Activated B cell treated with CpG ODN at 0.5 μM for 24 hours (primary cell): ENCODE measurements around the gene ADAMTS7. TPM values are rescaled to one million over a fixed set of nuclear protein-coding genes. Genes with fewer than 3 reads are reported as not detected.
A peak's percentile ranks its signal among the peaks of the same experiment; 100 is the strongest.
"Not testable (repeated sequence)": the region's sequence is repeated elsewhere in the genome, so short reads cannot be mapped to it uniquely, and the experiment has no call there.

Source experiments
- ATAC-seq: fragments of 200-7000 bp; cut with Tn5 transposase; one replicate; pipeline ENCODE4 v1.10.0; 2021; ENCODE audit warnings: low read depth, mild to moderate bottlenecking, moderate library complexity
- CTCF ChIA-PET: fragments of 350-600 bp; sonication (Branson Sonifier 250); formaldehyde crosslinking; loops from one replicate; lab custom pipeline; 2021; ENCODE audit warnings: antibody characterized with exemption; lab: Charles Lee
- POLR2A ChIA-PET: fragments of 350-600 bp; sonication (Branson Sonifier 250); formaldehyde crosslinking; loops from one replicate; lab custom pipeline; 2021; ENCODE audit warnings: antibody characterized with exemption; lab: Charles Lee
- DNase-seq: peaks from one replicate; pipeline ENCODE4 v3.0.0; 2022
- H3K27ac Mint-ChIP-seq: one replicate; pipeline ENCODE4 v1.8.0; 2020; ENCODE audit warnings: mixed read lengths
- H3K27me3 Mint-ChIP-seq: one replicate; pipeline ENCODE4 v1.8.0; 2021; ENCODE audit warnings: mixed read lengths
- H3K36me3 Mint-ChIP-seq: one replicate; pipeline ENCODE4 v1.8.0; 2021; ENCODE audit warnings: low read depth, mixed read lengths
- H3K4me1 Mint-ChIP-seq: one replicate; pipeline ENCODE4 v1.8.0; 2021; ENCODE audit warnings: mixed read lengths
- H3K4me3 Mint-ChIP-seq: one replicate; pipeline ENCODE4 v1.8.0; 2020; ENCODE audit warnings: mild to moderate bottlenecking, mixed read lengths
- H3K9me3 Mint-ChIP-seq: one replicate; pipeline ENCODE4 v1.8.0; 2020; ENCODE audit warnings: mixed read lengths
- intact Hi-C: fragments of 100-400 bp; cut with micrococcal nuclease; formaldehyde crosslinking; loops from one replicate; pipeline ENCODE4 v1.15.1; 2024
- total RNA-seq: library from RNA; stranded (reverse); gene quantifications from 2 replicates; pipeline ENCODE4 v1.2.3, GENCODE V29; 2022
- TF ChIP-seq, protein P1 (sequence below): fragments of 200-600 bp; IDR thresholded peaks from one replicate; pipeline ENCODE4 v1.8.0; 2022; ENCODE audit warnings: antibody characterized with exemption, mild to moderate bottlenecking

The ADAMTS7 gene
- total RNA-seq, 1 donor from 2014 or later, result 14.1 TPM

GRCh38 chr15:78841891-78842290, 30.6 kb upstream of the ADAMTS7 start:
- Mint-ChIP-seq H3K4me3 (no peak overlapping the region), H3K27me3 (peaks cover 2% of the 10 kb centered on the region), H3K27ac (no peak overlapping the region), H3K36me3 (no peaks in the 10 kb centered on the region), H3K9me3 (no peaks in the 10 kb centered on the region), H3K4me1 (peaks cover 10% of the 10 kb centered on the region)
- POLR2A ChIA-PET, result no interaction called here
- ATAC-seq (no peak), DNase-seq (no peak)
- TF ChIP-seq, protein P1, sequence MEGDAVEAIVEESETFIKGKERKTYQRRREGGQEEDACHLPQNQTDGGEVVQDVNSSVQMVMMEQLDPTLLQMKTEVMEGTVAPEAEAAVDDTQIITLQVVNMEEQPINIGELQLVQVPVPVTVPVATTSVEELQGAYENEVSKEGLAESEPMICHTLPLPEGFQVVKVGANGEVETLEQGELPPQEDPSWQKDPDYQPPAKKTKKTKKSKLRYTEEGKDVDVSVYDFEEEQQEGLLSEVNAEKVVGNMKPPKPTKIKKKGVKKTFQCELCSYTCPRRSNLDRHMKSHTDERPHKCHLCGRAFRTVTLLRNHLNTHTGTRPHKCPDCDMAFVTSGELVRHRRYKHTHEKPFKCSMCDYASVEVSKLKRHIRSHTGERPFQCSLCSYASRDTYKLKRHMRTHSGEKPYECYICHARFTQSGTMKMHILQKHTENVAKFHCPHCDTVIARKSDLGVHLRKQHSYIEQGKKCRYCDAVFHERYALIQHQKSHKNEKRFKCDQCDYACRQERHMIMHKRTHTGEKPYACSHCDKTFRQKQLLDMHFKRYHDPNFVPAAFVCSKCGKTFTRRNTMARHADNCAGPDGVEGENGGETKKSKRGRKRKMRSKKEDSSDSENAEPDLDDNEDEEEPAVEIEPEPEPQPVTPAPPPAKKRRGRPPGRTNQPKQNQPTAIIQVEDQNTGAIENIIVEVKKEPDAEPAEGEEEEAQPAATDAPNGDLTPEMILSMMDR, result no peak
- CTCF ChIA-PET, result no interaction called here
- intact Hi-C loops, result no loop called here

DNA sequence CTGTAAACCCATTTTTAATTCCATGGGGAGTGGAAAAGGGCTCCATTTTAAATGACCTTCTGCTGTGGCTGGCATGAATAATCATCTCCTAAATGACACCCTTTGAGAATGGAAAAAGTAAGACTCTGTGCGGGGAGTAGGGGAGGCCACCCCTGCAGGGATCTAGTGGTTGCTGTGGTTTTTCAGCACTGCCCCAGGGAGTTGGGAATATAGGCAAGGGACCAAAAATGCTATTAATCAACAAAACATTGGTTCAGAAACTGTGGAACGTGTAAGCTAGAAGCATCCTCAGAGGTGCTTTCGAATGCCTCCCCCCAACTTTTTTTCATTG, 30.1 kb upstream of the ADAMTS7 start:
- Mint-ChIP-seq H3K4me1 (peaks cover 10% of the 10 kb centered on the region), H3K9me3 (no peaks in the 10 kb centered on the region), H3K27ac (no peak overlapping the region), H3K36me3 (no peaks in the 10 kb centered on the region), H3K4me3 (no peak overlapping the region), H3K27me3 (peaks cover 2% of the 10 kb centered on the region)
- ChIA-PET CTCF (interaction anchor here (1.2 kb wide), 1 partner anchor 29 kb away, joined by 3 read pairs; no protein-coding TSS in a partner anchor), POLR2A (no interaction called here)
- TF ChIP-seq, protein P1, result no peak
- intact Hi-C loops, result no loop called here
- ATAC-seq (no peak), DNase-seq (no peak)

DNA sequence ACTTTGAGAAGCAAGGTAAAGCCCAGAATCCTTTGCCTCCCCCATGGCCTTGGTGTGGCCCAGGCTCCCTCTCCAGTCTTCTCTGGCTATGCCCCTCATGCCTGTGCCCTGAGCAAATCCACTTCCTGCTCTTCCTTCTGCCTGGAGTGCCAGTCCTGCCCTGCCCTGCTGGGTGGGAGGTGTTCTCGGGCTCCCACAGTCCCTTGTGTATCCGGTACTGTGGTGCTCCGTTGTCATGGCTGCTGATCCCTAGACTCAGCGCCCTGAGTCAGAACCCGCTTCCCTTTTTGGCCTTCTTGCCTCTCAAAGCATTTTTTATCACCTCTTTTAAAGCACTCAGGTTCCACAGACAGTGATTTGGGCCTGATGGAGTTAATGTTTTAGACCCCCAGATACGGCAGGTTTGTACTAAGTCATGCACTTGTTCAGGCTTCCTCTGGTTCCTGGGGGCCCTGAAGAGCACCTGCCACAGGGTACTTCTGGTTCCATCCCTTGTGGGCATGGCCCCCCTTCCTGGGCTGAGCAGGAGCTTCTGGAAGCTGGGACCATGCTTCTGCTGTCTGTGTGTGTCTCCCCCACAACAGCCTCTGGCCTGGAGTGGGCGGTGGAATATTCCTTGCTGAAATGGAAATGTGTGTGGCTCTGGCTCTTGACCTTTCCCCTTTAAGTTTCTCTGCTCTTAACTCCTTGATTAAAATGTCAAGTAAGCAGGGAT, 29.6 kb upstream of the ADAMTS7 start:
- Mint-ChIP-seq H3K27me3 (peaks cover 2% of the 10 kb centered on the region), H3K36me3 (no peaks in the 10 kb centered on the region)
- POLR2A ChIA-PET, result no interaction called here

GRCh38 chr15:78839151-78839550, 27.9 kb upstream of the ADAMTS7 start:
- H3K27ac Mint-ChIP-seq, DNase-seq, intact Hi-C loops, H3K9me3 Mint-ChIP-seq, H3K4me3 Mint-ChIP-seq, H3K36me3 Mint-ChIP-seq, H3K4me1 Mint-ChIP-seq, ATAC-seq, H3K27me3 Mint-ChIP-seq, POLR2A ChIA-PET: not testable (repeated sequence)
- CTCF ChIA-PET, result interaction anchor here (0.6 kb wide), 1 partner anchor 85 kb away, joined by 3 read pairs; no protein-coding TSS in a partner anchor

More for the DNA sequence above, 29.6 kb upstream of the ADAMTS7 start:
- peak; percentile 78 for ATAC-seq
- DNase-seq, result no peak
- Mint-ChIP-seq H3K27ac (peak overlapping the region; percentile 59), H3K9me3 (no peaks in the 10 kb centered on the region), H3K4me3 (no peak overlapping the region), H3K4me1 (peaks cover 10% of the 10 kb centered on the region)
- intact Hi-C loops, result no loop called here
- TF ChIP-seq, protein P1, result no peak
- CTCF ChIA-PET, result interaction anchor here (1.2 kb wide), 1 partner anchor 29 kb away, joined by 3 read pairs; no protein-coding TSS in a partner anchor

DNA sequence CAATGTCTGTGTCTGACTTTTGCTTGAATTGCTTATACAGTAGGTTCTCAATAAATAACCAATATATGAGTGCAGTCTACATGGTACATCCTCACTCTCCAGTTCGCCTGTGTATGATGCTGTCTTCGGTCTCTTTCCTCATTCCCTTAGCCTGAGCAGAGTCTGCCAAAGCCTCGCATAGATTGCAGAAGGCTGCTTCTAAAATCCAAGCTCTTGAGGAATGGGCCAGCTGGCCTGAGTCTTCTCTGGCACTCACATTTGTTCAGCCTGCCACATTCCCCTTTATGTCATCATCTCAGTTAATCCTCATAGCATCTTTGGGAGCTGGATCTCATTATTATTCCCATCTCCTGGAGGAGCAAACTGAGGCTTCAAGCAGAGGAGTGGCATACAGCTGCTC, 27.2 kb upstream of the ADAMTS7 start:
- DNase-seq (no peak), ATAC-seq (no peak)
- ChIA-PET CTCF (no interaction called here), POLR2A (no interaction called here)
- Mint-ChIP-seq H3K36me3 (no peaks in the 10 kb centered on the region), H3K9me3 (no peaks in the 10 kb centered on the region), H3K4me1 (peaks cover 10% of the 10 kb centered on the region), H3K4me3 (no peak overlapping the region), H3K27me3 (peaks cover 2% of the 10 kb centered on the region), H3K27ac (no peak overlapping the region)
- intact Hi-C loops, result no loop called here
- TF ChIP-seq, protein P1, result no peak
